Lung (tissue), 12 donors: ENCODE data around the gene DCAF5. TPM values are rescaled to one million over a fixed set of nuclear protein-coding genes. Genes with fewer than 3 reads are reported as not detected.

Experiments
- ATAC-seq: fragments of 200-7000 bp; cut with Tn5 transposase; one replicate; pipeline ENCODE4 v1.9.1; 2020; ENCODE audit warnings: moderate number of reproducible peaks; ENCODE audit not compliant: insufficient read depth, low FRiP score
- DNase-seq, 3 donors: peaks; one replicate each; pipeline ENCODE4 v3.0.0-alpha.2; 2013 to 2017
- H3K27ac ChIP-seq, 2 donors: one replicate each; pipeline ENCODE4 v1.5.1; 2013; ENCODE audit warnings: mild to moderate bottlenecking in 2 of 2, moderate library complexity in 2 of 2, control low read depth in 1 of 2, inconsistent platforms in 1 of 2, low read depth in 1 of 2, low read length in 1 of 2
- H3K27me3 ChIP-seq, 3 donors: one replicate each; pipeline ENCODE4 v1.5.1; 2013; ENCODE audit warnings: low read length in 2 of 3; ENCODE audit not compliant: control insufficient read depth in 3 of 3, insufficient read depth in 3 of 3
- H3K36me3 ChIP-seq, 4 donors: one replicate each; pipeline ENCODE4 v1.5.1; 2013; ENCODE audit warnings: low read length in 4 of 4, mild to moderate bottlenecking in 1 of 4, moderate library complexity in 1 of 4; ENCODE audit not compliant: control insufficient read depth in 4 of 4, insufficient read depth in 4 of 4
- H3K4me1 ChIP-seq, 5 donors: one replicate each; pipeline ENCODE4 v1.5.1; 2013; ENCODE audit warnings: low read length in 5 of 5, mild to moderate bottlenecking in 2 of 5, moderate library complexity in 1 of 5; ENCODE audit not compliant: control insufficient read depth in 5 of 5, insufficient read depth in 5 of 5
- H3K4me3 ChIP-seq: one replicate; pipeline ENCODE4 v1.5.1; 2013; ENCODE audit warnings: mild to moderate bottlenecking, control low read depth, moderate library complexity
- H3K9ac ChIP-seq, 2 donors: one replicate each; pipeline ENCODE4 v1.5.1; 2013; ENCODE audit warnings: low read length in 2 of 2, control low read depth in 1 of 2; ENCODE audit not compliant: insufficient read depth in 1 of 2
- H3K9me3 ChIP-seq, 4 donors: one replicate each; pipeline ENCODE4 v1.5.1; 2013; ENCODE audit warnings: low read length in 3 of 4, mild to moderate bottlenecking in 1 of 4, moderate library complexity in 1 of 4; ENCODE audit not compliant: control insufficient read depth in 4 of 4, insufficient read depth in 3 of 4
- CTCF ChIP-seq: IDR thresholded peaks from 2 replicates; pipeline ENCODE4 v1.5.1; 2012; ENCODE audit warnings: mild to moderate bottlenecking; ENCODE audit errors: control extremely low read depth, extremely low read depth
- WGBS, 2 donors: extraction: QIAGEN DNeasy Blood & Tissue Kit; methylation state at CpG; one replicate each; pipeline ENCODE4 v1.1.7; 2013; 5-methylcytosine and 5-hydroxymethylcytosine counted together
- polyA plus RNA-seq, 2 donors: library from polyadenylated mRNA; stranded (reverse); fragments of 200-250 nt; gene quantifications; one replicate each; pipeline ENCODE4 v1.2.1, GENCODE V29; 2013
- total RNA-seq, 2 donors: library from RNA; depleted of rRNA in 1 of 2; stranded (reverse); fragments of >200 nt in 1 of 2; gene quantifications; one replicate each; pipeline ENCODE4 v1.2.1, GENCODE V29; 2014 to 2021
- donor health status: control.
- donor health status: control.
- donor health status: Bipolar disorder and iron deficiency.
- donor health status: healthy.
- donor health status: DM: yes; HTN: yes; CAD: no.

The DCAF5 gene
- total and polyA plus RNA-seq, 4 donors = 20.2 to 50.4 (median 31.2) TPM

GRCh38 chr14:69139743-69140142 lies 13.2 kb downstream of the DCAF5 start:
- no peak overlapping the region for H3K9ac ChIP-seq
- DNase-seq = no peak
- TF ChIP-seq CTCF = no peak
- ATAC-seq = no peak
- 78 to 87% methylated on average over 7 of the region's 7 CpGs for WGBS, 2 donors
- no peak overlapping the region for H3K27ac ChIP-seq
- no peaks in the 10 kb centered on the region for H3K27me3 ChIP-seq
- peaks cover 0 to 10% (median 5%) of the 10 kb centered on the region in 4 donors for H3K36me3 ChIP-seq
- peaks cover 0 to 17% (median 11%) of the 10 kb centered on the region in 5 donors for H3K4me1 ChIP-seq
- H3K4me3 ChIP-seq = no peak overlapping the region
- H3K9me3 ChIP-seq = no peaks in the 10 kb centered on the region

DNA sequence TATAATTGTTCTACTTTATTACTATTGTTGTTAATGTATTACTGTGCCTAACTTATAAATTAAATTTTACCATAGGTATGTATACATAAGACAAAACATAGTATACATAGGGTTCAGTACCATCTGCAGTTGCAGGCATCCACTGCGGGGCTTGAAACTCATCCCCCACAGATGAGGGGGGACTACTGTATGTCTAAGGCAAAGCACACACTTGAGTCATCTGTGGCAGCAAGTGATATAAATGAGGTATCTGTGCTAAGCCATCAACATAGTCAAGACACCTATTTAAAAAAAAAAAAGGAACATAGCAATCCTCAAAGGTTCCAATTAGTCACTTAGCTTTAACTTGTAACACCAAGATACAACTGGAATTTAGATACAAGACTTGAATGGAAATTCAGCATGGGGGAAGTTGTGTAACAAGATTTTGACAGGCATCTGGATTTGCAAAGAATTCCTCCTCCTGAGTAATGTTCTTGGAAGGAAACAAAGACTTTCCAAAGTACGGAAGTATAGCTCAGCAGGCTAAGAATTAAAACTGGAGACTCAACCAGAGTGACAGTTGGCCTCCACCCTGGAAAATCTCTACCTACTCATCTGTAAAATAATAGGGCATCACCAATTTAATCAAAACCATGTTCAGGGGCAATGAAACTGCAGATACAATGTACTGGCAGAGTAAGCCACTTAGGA lies 14.9 kb downstream of the DCAF5 start:
- peak in 2 of 3 donors; percentile 50 to 68 for DNase-seq
- Histone ChIP-seq H3K27me3 (no peaks in the 10 kb centered on the region), H3K27ac (peak overlapping the region in 1 of 2 donors; percentile 79), H3K9ac (no peak overlapping the region), H3K4me1 (peaks cover 0 to 27% (median 16%) of the 10 kb centered on the region in 5 donors), H3K4me3 (no peak overlapping the region), H3K36me3 (peaks cover 0 to 10% (median 2%) of the 10 kb centered on the region in 4 donors), H3K9me3 (no peaks in the 10 kb centered on the region)
- TF ChIP-seq CTCF = no peak
- no peak for ATAC-seq
- 56 to 72% methylated on average over 2 of the region's 2 CpGs for WGBS, 2 donors

- peaks cover 0 to 6% (median 2%) of the 10 kb centered on the region in 4 donors for H3K36me3 ChIP-seq
- peaks cover 0 to 33% (median 18%) of the 10 kb centered on the region in 5 donors for H3K4me1 ChIP-seq
- 81 to 88% methylated on average over 1 of the region's 1 CpG for WGBS, 2 donors
These were observed 15.5 kb downstream of the DCAF5 start for GRCh38 chr14:69137416-69137815.

More at GRCh38 chr14:69137416-69137815, 15.5 kb downstream of the DCAF5 start:
- Histone ChIP-seq H3K27ac (peak overlapping the region in 1 of 2 donors; percentile 79), H3K9ac (no peak overlapping the region), H3K4me3 (no peak overlapping the region), H3K9me3 (no peaks in the 10 kb centered on the region), H3K27me3 (no peaks in the 10 kb centered on the region)
- no peak for TF ChIP-seq CTCF
- ATAC-seq = no peak
- DNase-seq = peak; percentile 23 to 47 (median 30)
